ENCODE data around the gene EBF3. TPM values are rescaled to one million over a fixed set of nuclear protein-coding genes. Genes with fewer than 3 reads are reported as not detected.

EBF3 gene
- total RNA-seq, 4 donors from 2014 or later = 0.77 to 10.7 (median 6.0) TPM

GRCh38 chr10:129841590-129841989 lies 122.5 kb downstream of the EBF3 start:
- Histone ChIP-seq H3K27me3 (no peaks in the 10 kb centered on the region), H3K4me1 (no peaks in the 10 kb centered on the region), H3K27ac (no peak overlapping the region), H3K4me3 (no peak overlapping the region), H3K9me3 (no peaks in the 10 kb centered on the region), H3K36me3 (no peaks in the 10 kb centered on the region)
- intact Hi-C loops (cut with DNase I; ENCODE audit: low total_unique reads) = no loop called here
- TF ChIP-seq POLR2A (IDR thresholded peaks at IDR 0.05) (no peak), CTCF (IDR thresholded peaks at IDR 0.05) (no peak)
- DNase-seq = no peak

GRCh38 chr10:129841071-129841470 lies 123.0 kb downstream of the EBF3 start:
- H3K36me3 ChIP-seq = no peaks in the 10 kb centered on the region
- no peak for DNase-seq
- H3K4me3 ChIP-seq = no peak overlapping the region
- H3K27me3 ChIP-seq = no peaks in the 10 kb centered on the region
- H3K4me1 ChIP-seq = no peaks in the 10 kb centered on the region
- H3K9me3 ChIP-seq = no peaks in the 10 kb centered on the region
- intact Hi-C loops (cut with DNase I; ENCODE audit: low total_unique reads) = no loop called here
- H3K27ac ChIP-seq = no peak overlapping the region
- TF ChIP-seq CTCF (IDR thresholded peaks at IDR 0.05) = no peak
- no peak for TF ChIP-seq POLR2A (IDR thresholded peaks at IDR 0.05)

GRCh38 chr10:129840196-129840590 lies 123.9 kb downstream of the EBF3 start:
- Histone ChIP-seq H3K27ac (no peak overlapping the region), H3K36me3 (no peaks in the 10 kb centered on the region), H3K4me3 (no peak overlapping the region), H3K4me1 (no peaks in the 10 kb centered on the region), H3K9me3 (no peaks in the 10 kb centered on the region), H3K27me3 (no peaks in the 10 kb centered on the region)
- no peak for TF ChIP-seq POLR2A (IDR thresholded peaks at IDR 0.05)
- no peak for TF ChIP-seq CTCF (IDR thresholded peaks at IDR 0.05)
- intact Hi-C loops (cut with DNase I; ENCODE audit: low total_unique reads) = no loop called here
- DNase-seq = no peak

GRCh38 chr10:129839285-129840195 lies 124.5 kb downstream of the EBF3 start:
- Histone ChIP-seq H3K9me3 (no peaks in the 10 kb centered on the region), H3K36me3 (no peaks in the 10 kb centered on the region), H3K27ac (no peak overlapping the region), H3K27me3 (no peaks in the 10 kb centered on the region), H3K4me3 (no peak overlapping the region), H3K4me1 (no peaks in the 10 kb centered on the region)
- intact Hi-C loops (cut with DNase I; ENCODE audit: low total_unique reads) = no loop called here
- DNase-seq = no peak
- TF ChIP-seq CTCF (IDR thresholded peaks at IDR 0.05) = no peak
- TF ChIP-seq POLR2A (IDR thresholded peaks at IDR 0.05) = no peak

GRCh38 chr10:129838794-129839193 lies 125.3 kb downstream of the EBF3 start:
- Histone ChIP-seq H3K27me3 (no peaks in the 10 kb centered on the region), H3K4me3 (no peak overlapping the region), H3K4me1 (no peaks in the 10 kb centered on the region), H3K27ac (no peak overlapping the region), H3K36me3 (no peaks in the 10 kb centered on the region), H3K9me3 (no peaks in the 10 kb centered on the region)
- DNase-seq = no peak
- TF ChIP-seq CTCF (IDR thresholded peaks at IDR 0.05) = no peak
- no peak for TF ChIP-seq POLR2A (IDR thresholded peaks at IDR 0.05)
- intact Hi-C loops (cut with DNase I; ENCODE audit: low total_unique reads) = no loop called here
